ENCODE results near the gene RPS10.

RPS10 gene

DNA sequence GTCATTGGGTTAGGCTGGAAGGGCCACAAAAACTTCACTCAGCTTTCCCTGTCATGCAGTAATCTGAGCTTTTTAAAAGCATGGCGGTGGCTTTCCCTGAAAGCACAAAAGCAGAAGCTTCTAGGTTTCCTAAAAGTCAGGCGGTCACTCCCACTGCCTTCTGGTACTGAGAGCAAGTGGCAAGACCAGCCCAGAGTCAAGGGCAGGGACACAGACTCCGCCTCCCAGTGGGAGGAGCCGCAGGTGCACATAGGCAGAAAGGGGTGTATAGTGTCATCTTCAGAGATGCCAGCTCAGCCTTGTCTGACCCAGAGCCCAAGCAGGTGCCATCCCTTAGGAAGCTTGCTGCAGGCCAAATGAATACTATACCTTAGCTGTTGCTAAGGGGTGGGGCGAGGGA is 22.0 kb upstream of the RPS10 start:
- Histone ChIP-seq H3K27me3 (ENCODE audit: insufficient read depth, poor library complexity, severe bottlenecking) (no peaks in the 10 kb centered on the region), H3K27ac (replicated peaks) (no peak overlapping the region), H3K4me3 (replicated peaks; ENCODE audit: insufficient read depth, low read length) (no peak overlapping the region)
- peak in 1 of 2 experiments; percentile 68 for DNase-seq (ENCODE audit: low read depth in 1 of 2, low spot score in 1 of 2)
- TF ChIP-seq, protein P1, sequence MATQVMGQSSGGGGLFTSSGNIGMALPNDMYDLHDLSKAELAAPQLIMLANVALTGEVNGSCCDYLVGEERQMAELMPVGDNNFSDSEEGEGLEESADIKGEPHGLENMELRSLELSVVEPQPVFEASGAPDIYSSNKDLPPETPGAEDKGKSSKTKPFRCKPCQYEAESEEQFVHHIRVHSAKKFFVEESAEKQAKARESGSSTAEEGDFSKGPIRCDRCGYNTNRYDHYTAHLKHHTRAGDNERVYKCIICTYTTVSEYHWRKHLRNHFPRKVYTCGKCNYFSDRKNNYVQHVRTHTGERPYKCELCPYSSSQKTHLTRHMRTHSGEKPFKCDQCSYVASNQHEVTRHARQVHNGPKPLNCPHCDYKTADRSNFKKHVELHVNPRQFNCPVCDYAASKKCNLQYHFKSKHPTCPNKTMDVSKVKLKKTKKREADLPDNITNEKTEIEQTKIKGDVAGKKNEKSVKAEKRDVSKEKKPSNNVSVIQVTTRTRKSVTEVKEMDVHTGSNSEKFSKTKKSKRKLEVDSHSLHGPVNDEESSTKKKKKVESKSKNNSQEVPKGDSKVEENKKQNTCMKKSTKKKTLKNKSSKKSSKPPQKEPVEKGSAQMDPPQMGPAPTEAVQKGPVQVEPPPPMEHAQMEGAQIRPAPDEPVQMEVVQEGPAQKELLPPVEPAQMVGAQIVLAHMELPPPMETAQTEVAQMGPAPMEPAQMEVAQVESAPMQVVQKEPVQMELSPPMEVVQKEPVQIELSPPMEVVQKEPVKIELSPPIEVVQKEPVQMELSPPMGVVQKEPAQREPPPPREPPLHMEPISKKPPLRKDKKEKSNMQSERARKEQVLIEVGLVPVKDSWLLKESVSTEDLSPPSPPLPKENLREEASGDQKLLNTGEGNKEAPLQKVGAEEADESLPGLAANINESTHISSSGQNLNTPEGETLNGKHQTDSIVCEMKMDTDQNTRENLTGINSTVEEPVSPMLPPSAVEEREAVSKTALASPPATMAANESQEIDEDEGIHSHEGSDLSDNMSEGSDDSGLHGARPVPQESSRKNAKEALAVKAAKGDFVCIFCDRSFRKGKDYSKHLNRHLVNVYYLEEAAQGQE (IDR thresholded peaks at IDR 0.05; ENCODE audit: insufficient replicate concordance, low read depth): no peak
- TF ChIP-seq, protein P2, sequence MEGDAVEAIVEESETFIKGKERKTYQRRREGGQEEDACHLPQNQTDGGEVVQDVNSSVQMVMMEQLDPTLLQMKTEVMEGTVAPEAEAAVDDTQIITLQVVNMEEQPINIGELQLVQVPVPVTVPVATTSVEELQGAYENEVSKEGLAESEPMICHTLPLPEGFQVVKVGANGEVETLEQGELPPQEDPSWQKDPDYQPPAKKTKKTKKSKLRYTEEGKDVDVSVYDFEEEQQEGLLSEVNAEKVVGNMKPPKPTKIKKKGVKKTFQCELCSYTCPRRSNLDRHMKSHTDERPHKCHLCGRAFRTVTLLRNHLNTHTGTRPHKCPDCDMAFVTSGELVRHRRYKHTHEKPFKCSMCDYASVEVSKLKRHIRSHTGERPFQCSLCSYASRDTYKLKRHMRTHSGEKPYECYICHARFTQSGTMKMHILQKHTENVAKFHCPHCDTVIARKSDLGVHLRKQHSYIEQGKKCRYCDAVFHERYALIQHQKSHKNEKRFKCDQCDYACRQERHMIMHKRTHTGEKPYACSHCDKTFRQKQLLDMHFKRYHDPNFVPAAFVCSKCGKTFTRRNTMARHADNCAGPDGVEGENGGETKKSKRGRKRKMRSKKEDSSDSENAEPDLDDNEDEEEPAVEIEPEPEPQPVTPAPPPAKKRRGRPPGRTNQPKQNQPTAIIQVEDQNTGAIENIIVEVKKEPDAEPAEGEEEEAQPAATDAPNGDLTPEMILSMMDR (IDR thresholded peaks at IDR 0.05; ENCODE audit: insufficient read depth, low read length): no peak
- TF ChIP-seq GABPA (IDR thresholded peaks at IDR 0.05; ENCODE audit: low read depth) (no peak), POLR2AphosphoS5 (IDR thresholded peaks at IDR 0.05; ENCODE audit: low read depth) (no peak), SPI1 (IDR thresholded peaks at IDR 0.05; ENCODE audit: borderline replicate concordance, low read depth) (no peak)

DNA sequence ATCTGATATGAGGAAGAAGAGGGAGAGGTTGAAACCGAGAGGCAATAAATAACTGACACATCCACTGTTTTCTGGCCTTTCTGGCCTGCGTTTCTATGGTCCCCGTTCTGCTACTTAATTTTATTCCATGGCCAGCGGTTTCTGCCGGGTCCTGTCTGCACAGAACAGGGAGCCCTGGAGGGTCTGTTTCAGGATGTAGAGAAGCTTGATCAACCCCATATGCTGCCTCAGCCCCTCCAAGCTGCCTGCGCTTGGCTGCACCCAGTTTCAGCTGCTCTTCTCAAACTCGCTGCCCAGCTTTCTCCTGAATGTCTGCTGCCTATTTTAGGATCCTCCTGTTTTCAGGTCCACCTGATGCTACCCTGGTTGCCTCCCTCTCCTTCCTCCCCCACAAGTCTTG is 21.5 kb upstream of the RPS10 start:
- H3K27me3 ChIP-seq (ENCODE audit: insufficient read depth, poor library complexity, severe bottlenecking): no peaks in the 10 kb centered on the region
- no peak overlapping the region for H3K27ac ChIP-seq (replicated peaks)
- DNase-seq (ENCODE audit: low read depth in 1 of 2, low spot score in 1 of 2): no peak
- no peak for TF ChIP-seq GABPA (IDR thresholded peaks at IDR 0.05; ENCODE audit: low read depth)
- no peak for TF ChIP-seq SPI1 (IDR thresholded peaks at IDR 0.05; ENCODE audit: borderline replicate concordance, low read depth)
- no peak for TF ChIP-seq POLR2AphosphoS5 (IDR thresholded peaks at IDR 0.05; ENCODE audit: low read depth)
- TF ChIP-seq, protein P1 (IDR thresholded peaks at IDR 0.05; ENCODE audit: insufficient replicate concordance, low read depth): no peak
- TF ChIP-seq, protein P2 (IDR thresholded peaks at IDR 0.05; ENCODE audit: insufficient read depth, low read length): no peak
- H3K4me3 ChIP-seq (replicated peaks; ENCODE audit: insufficient read depth, low read length): no peak overlapping the region

DNA sequence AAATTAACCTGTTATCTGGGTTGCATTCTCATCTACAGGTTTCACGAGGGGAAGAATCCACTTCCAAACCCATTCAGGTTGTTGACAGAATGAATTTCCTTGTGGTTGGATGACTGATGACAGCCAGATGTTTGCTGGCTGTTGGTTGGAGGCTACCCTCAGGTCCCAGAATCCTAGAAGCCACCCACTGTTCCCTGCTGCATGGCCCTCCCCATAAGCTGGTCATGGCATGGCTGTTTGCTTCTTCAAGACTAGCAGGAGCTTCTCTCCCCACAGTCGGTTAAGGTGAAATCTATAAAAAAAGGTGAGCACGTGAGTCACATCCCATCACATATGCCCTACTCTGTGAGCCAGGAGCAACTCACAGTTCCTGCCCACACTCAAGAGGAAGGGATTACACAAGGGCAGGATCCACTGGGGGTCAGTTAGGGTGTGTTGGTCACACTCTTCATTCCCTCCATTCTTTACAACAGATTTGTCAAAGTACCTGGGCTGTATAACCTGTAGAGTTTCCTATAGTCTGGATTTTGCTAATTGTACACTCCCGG is 19.5 kb upstream of the RPS10 start:
- Histone ChIP-seq H3K27me3 (ENCODE audit: insufficient read depth, poor library complexity, severe bottlenecking) (no peaks in the 10 kb centered on the region), H3K4me3 (replicated peaks; ENCODE audit: insufficient read depth, low read length) (no peak overlapping the region), H3K27ac (replicated peaks) (no peak overlapping the region)
- no peak for DNase-seq (ENCODE audit: low read depth in 1 of 2, low spot score in 1 of 2)
- TF ChIP-seq, protein P2 (IDR thresholded peaks at IDR 0.05; ENCODE audit: insufficient read depth, low read length): no peak
- no peak for TF ChIP-seq GABPA (IDR thresholded peaks at IDR 0.05; ENCODE audit: low read depth)
- TF ChIP-seq, protein P1 (IDR thresholded peaks at IDR 0.05; ENCODE audit: insufficient replicate concordance, low read depth): no peak
- no peak for TF ChIP-seq POLR2AphosphoS5 (IDR thresholded peaks at IDR 0.05; ENCODE audit: low read depth)
- no peak for TF ChIP-seq SPI1 (IDR thresholded peaks at IDR 0.05; ENCODE audit: borderline replicate concordance, low read depth)

All from HL-60 (cell line).